Activated naive CD4-positive, alpha-beta T cell treated with anti-CD3 and anti-CD28 coated beads for 36 hours (primary cell): ENCODE results near the gene MRPL57. TPM values are rescaled to one million over a fixed set of nuclear protein-coding genes. Genes with fewer than 3 reads are reported as not detected.
"Not testable (repeated sequence)": the region's sequence is repeated elsewhere in the genome, so short reads cannot be mapped to it uniquely, and the experiment has no call there.

Source experiments
- CTCF ChIA-PET: fragments of 350-600 bp; sonication (Branson Sonifier 250); formaldehyde crosslinking; loops from one replicate; lab custom pipeline; 2021; ENCODE audit warnings: antibody characterized with exemption; lab: Charles Lee
- DNase-seq: peaks from one replicate; pipeline ENCODE4 v3.0.0-alpha.2; 2020
- H3K27ac Mint-ChIP-seq: one replicate; pipeline ENCODE4 v1.8.0; 2021; ENCODE audit warnings: mild to moderate bottlenecking, mixed read lengths
- H3K27me3 Mint-ChIP-seq: one replicate; pipeline ENCODE4 v1.8.0; 2021; ENCODE audit warnings: low read depth, mixed read lengths
- H3K36me3 Mint-ChIP-seq: one replicate; pipeline ENCODE4 v1.8.0; 2021; ENCODE audit warnings: low read depth, mixed read lengths
- H3K4me1 Mint-ChIP-seq: one replicate; pipeline ENCODE4 v1.8.0; 2021; ENCODE audit warnings: low read depth, mixed read lengths
- H3K4me3 Mint-ChIP-seq: one replicate; pipeline ENCODE4 v1.8.0; 2021; ENCODE audit warnings: mild to moderate bottlenecking, moderate library complexity, mixed read lengths
- H3K9me3 Mint-ChIP-seq: one replicate; pipeline ENCODE4 v1.8.0; 2021; ENCODE audit warnings: mixed read lengths
- intact Hi-C: fragments of 100-400 bp; cut with micrococcal nuclease; formaldehyde crosslinking; loops from one replicate; pipeline ENCODE4 v1.15.1; 2023
- total RNA-seq, 2 experiments: library from RNA; stranded (reverse); gene quantifications; one replicate each; pipeline ENCODE4 v1.2.3, GENCODE V29; 2021

The MRPL57 gene
- 10 to 100 TPM; 19.0 to 21.0 TPM for total RNA-seq

DNA sequence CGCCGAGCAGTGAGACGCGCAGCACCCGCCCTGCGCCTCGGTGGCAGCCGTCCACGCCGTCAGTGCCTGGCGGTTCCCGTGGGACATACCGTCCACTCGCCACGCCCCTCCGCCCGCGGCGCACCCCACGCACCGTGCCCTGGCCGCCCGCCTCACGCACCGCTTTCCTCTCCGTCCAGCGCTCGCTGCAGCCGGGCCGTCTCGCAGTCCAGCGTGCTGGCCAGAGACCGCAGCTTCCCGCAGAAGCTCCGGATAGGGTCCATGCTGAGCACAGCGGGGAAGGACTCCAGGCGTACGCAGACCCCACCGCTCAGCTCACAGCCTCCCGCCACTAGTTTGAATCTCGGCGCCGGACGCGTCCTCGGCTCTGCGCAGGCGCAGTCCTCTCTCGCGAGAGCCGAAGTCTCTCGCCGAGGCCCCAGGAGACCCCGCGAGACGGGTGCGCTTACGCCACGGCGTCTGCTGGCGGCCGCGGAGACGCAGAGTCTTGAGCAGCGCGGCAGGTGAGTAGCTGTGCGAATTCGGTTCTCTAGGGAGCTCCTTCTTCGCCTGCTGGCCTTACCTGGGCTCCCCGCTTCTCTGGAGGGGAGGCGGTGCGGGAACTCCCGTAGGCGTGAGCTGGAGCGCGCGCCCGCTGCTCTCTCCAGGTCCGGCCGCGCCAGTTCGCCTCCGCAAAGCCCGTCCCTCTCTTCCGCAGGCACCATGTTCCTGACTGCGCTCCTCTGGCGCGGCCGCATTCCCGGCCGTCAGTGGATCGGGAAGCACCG, at the start of gene MRPL57, which contains the start of gene SKA3:
Gene MRPL57, plus strand, starts transcription at position 444 of the 767 bp plus-strand sequence. Its CDS starts 259 bp downstream, at position 703.
Gene SKA3, minus strand, starts transcription at position 338 of the 767 bp plus-strand sequence. Its CDS starts 75 bp downstream, at position 263.
- Mint-ChIP-seq H3K27ac (peak within 1 kb of the TSS; percentile 97), H3K4me1 (peaks cover 24% of the 10 kb centered on the region), H3K27me3 (no peaks in the 10 kb centered on the region), H3K4me3 (peak within 1 kb of the TSS; percentile 99), H3K9me3 (no peaks in the 10 kb centered on the region), H3K36me3 (peaks cover 29% of the 10 kb centered on the region)
- DNase-seq, result peak; percentile 92
- CTCF ChIA-PET, result interaction anchor here (0.6 to 2.2 kb wide), 9 partner anchors 10 to 301 kb away, joined by 3 to 10 read pairs (median 4); no protein-coding TSS in a partner anchor
- intact Hi-C loops, result loop anchor here (1.0 to 5.0 kb wide), 12 partner anchors 122 to 1314 kb away; partner anchors contain the start of genes EEF1AKMT1, FGF9, IFT88 and IL17D

DNA sequence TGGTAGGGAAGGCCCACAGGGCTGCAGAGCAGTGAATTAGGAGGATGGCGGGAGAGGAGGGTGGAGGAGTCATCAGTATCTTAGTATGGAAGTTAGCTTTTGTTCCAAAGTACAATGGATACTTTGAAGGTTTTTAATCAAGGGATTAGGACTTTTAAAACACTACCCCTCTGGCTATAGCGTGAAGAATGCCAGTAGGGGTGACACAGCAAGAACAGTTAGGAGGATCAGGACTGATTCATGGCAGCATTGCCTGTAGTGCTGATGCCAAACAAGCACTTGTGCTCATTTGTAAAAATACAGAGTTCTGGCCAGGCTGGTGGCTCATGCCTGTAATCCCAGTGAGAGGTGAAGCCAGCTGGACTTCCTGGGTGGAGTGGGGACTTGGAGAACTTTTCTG, 46.3 kb upstream of the MRPL57 start:
- CTCF ChIA-PET, result interaction anchor here (0.8 kb wide), 1 partner anchor 18 kb away, joined by 5 read pairs; no protein-coding TSS in a partner anchor
- H3K9me3 Mint-ChIP-seq, result no peaks in the 10 kb centered on the region
- peaks cover 2% of the 10 kb centered on the region for H3K27me3 Mint-ChIP-seq
- H3K4me3 Mint-ChIP-seq, result no peak overlapping the region
- DNase-seq, result no peak
- no peaks in the 10 kb centered on the region for H3K36me3 Mint-ChIP-seq
- no peak overlapping the region for H3K27ac Mint-ChIP-seq
- intact Hi-C loops, result no loop called here
- H3K4me1 Mint-ChIP-seq, result no peaks in the 10 kb centered on the region

DNA sequence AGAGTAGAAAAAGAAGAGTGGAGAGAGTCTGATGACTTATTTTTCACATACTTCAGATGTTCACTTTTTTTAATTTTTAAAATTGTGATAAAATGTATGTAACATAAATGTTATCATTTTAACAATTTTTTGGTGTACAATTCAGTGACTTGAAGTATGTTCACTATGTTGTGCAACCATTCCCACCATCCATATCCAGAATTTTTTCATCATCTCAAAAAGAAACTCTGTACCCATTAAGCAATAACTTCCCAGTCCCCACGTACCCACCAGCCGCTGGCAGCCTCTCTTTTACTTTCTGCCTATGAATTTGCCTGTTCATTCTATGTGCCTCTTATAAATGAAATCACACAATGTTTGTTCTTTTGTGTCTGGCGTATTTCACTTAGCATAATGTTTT, 43.4 kb upstream of the MRPL57 start:
- Mint-ChIP-seq H3K4me1 (no peaks in the 10 kb centered on the region), H3K4me3 (no peak overlapping the region), H3K9me3 (no peaks in the 10 kb centered on the region), H3K36me3 (no peaks in the 10 kb centered on the region), H3K27ac (no peak overlapping the region), H3K27me3 (peaks cover 2% of the 10 kb centered on the region)
- CTCF ChIA-PET, result no interaction called here
- DNase-seq, result no peak
- intact Hi-C loops, result loop anchor here (1.0 kb wide), 1 partner anchor 190 kb away; no protein-coding TSS in a partner anchor

DNA sequence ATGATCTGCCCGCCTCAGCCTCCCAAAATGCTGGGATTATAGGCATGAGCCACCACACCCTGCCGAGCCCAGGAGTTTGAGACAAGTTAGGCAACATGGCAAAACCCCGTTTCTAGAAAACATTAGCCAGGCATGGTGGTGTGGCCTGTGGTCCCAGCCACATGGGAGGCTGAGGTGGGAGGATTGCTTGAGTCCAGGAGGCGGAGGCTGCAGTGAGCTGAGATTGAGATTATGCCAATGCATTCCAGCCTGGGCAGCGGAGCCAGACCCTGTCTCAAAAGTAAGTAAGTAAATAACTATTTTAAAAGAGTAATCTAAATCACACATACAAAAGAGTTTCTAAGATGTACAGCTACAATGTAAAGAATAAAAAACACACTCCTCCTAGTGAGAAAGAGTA, 42.0 kb upstream of the MRPL57 start:
- peaks cover 2% of the 10 kb centered on the region for H3K27me3 Mint-ChIP-seq
- CTCF ChIA-PET, result interaction anchor here (0.8 kb wide), 1 partner anchor 43 kb away, joined by 3 read pairs; no protein-coding TSS in a partner anchor
- H3K4me3 Mint-ChIP-seq, result no peak overlapping the region
- no peaks in the 10 kb centered on the region for H3K9me3 Mint-ChIP-seq
- intact Hi-C loops, result no loop called here
- no peak overlapping the region for H3K27ac Mint-ChIP-seq
- H3K36me3 Mint-ChIP-seq, result no peaks in the 10 kb centered on the region
- no peak for DNase-seq
- peaks cover under 1% of the 10 kb centered on the region for H3K4me1 Mint-ChIP-seq

DNA sequence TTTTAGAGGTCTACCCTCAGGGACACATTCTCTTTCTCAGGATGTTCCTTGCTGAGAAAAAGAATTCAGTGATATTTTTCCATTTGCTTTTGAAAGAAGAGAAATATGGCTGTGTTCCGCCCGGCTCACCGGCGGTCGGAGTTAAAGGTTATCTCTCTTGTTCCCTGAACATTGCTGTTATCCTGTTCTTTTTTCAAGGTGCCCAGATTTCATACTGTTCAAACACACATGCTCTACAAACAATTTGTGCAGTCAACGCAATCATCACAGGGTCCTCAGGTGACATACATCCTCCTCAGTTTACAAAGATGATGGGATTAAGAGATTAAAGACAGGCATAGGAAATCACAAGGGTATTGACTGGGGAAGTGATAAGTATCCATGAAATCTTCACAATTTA, 40.6 kb upstream of the MRPL57 start:
- H3K4me1 Mint-ChIP-seq, result not testable (repeated sequence)

DNA sequence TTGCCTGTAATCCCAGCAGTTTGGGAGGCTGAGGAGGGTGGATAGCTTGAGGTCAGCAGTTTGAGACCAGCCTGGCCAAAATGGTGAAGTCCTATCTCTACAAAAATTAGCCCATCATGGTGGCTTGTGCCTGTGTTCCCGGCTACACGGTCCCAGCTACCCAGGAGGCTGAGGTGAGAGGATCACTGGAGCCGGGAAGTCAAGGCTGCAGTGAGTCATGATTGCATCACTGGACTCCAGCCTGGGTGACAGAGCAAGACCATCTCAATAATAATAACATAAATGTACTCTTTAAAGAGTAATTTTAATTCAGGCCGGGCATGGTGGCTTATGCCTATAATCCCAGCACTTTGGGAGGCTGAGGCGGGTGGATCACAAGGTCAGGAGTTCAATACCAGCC, 38.8 kb upstream of the MRPL57 start:
- Mint-ChIP-seq H3K27ac (no peak overlapping the region), H3K9me3 (no peaks in the 10 kb centered on the region), H3K4me3 (no peak overlapping the region), H3K27me3 (peaks cover 2% of the 10 kb centered on the region), H3K4me1 (peaks cover 7% of the 10 kb centered on the region), H3K36me3 (peaks cover 13% of the 10 kb centered on the region)
- CTCF ChIA-PET, result no interaction called here
- intact Hi-C loops, result no loop called here
- DNase-seq, result no peak

More for the DNA sequence above, 40.6 kb upstream of the MRPL57 start:
- CTCF ChIA-PET, H3K36me3 Mint-ChIP-seq, DNase-seq, H3K9me3 Mint-ChIP-seq, H3K4me3 Mint-ChIP-seq, H3K27me3 Mint-ChIP-seq, H3K27ac Mint-ChIP-seq, intact Hi-C loops: not testable (repeated sequence)

DNA sequence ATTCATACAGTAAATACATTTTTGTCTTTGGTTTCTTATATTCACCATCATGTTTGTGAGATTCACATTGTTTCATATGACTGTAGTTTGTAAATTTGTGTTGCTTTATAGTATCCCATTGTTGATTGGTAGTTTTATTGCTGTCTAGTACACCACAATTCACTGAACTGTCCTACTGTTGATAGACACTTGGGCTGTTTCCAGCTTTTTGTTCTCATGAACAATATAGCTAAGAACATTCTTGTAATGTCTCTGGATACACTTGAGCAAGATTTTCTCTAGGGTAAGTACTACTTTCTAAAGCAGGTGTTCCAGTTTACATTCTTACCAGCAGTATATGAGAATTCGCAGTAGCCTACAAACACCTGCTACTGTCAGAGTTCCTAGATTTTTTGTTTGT, 37.9 kb upstream of the MRPL57 start:
- H3K4me3 Mint-ChIP-seq, result peak overlapping the region; percentile 56
- H3K27me3 Mint-ChIP-seq, result no peaks in the 10 kb centered on the region
- no peaks in the 10 kb centered on the region for H3K9me3 Mint-ChIP-seq
- no peak for DNase-seq
- intact Hi-C loops, result no loop called here
- no peak overlapping the region for H3K27ac Mint-ChIP-seq
- H3K4me1 Mint-ChIP-seq, result peaks cover 16% of the 10 kb centered on the region
- CTCF ChIA-PET, result no interaction called here
- peaks cover 21% of the 10 kb centered on the region for H3K36me3 Mint-ChIP-seq

DNA sequence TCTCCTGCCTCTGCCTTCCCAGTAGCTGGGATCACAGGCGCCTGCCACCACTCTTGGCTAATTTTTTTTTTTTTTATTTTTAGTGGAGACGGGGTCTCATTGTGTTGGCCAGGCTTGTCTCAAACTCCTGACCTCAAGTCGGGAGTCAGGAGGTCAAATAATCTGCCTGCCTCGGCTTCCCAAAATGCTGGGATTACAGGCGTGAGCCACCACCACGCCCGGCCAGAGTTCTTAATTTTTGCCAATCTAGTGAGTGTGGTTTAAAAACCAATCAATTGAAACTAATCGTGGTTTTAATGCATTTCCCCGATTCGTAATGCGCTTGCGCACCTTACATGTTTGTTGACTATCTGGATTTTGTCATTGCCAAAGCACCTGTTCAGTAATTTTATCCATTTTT, 37.1 kb upstream of the MRPL57 start:
- intact Hi-C loops, result no loop called here
- CTCF ChIA-PET, result no interaction called here
- Mint-ChIP-seq H3K27ac (peak overlapping the region; percentile 94), H3K27me3 (no peaks in the 10 kb centered on the region), H3K9me3 (no peaks in the 10 kb centered on the region), H3K36me3 (peaks cover 24% of the 10 kb centered on the region), H3K4me1 (peaks cover 21% of the 10 kb centered on the region), H3K4me3 (peak overlapping the region; percentile 89)
- no peak for DNase-seq

DNA sequence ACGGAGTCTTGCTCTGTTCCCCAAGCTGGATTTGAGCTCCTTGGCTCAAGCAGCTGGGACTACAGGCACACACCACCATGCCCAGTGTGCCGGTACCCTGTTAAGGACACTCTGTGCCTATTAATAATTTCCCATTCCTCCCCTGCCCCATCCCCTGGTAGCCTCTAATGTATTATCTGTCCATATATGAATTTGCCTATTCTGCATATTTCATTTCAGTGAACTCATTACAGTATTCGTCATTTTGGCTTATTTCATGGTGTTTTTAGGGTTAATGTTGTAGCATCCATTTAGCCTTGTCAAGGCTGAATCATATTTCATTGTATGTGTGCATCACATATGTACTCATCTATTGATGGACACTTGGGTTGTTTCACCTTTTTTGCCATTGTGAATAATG, 33.7 kb upstream of the MRPL57 start:
- intact Hi-C loops, result no loop called here
- H3K27ac Mint-ChIP-seq, result peak overlapping the region; percentile 62
- CTCF ChIA-PET, result interaction anchor here (0.5 to 0.6 kb wide), 2 partner anchors 38 to 239 kb away, joined by 3 read pairs; no protein-coding TSS in a partner anchor
- no peaks in the 10 kb centered on the region for H3K27me3 Mint-ChIP-seq
- H3K9me3 Mint-ChIP-seq, result no peaks in the 10 kb centered on the region
- H3K4me3 Mint-ChIP-seq, result peak overlapping the region; percentile 54
- H3K36me3 Mint-ChIP-seq, result peaks cover 32% of the 10 kb centered on the region
- DNase-seq, result no peak
- peaks cover 33% of the 10 kb centered on the region for H3K4me1 Mint-ChIP-seq

DNA sequence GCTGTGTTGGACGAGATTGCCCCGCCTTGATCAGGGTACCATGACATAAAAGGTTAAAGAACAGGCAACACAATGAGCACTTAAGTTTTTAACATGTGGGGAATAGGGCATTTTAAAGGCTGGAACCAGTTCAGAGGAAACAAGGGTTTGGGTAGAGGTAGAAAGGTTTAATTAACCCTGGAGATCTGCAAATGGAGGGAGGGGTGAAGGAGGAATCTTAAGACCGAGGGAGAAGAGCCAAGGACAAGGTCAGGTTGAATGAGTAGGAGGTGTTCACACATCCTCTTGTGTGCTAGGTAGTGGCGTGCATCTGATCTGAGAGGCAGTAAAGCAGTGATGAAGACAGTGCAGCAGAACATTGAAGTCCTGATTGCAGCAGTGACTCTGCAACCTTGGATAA, 28.6 kb upstream of the MRPL57 start:
- Mint-ChIP-seq H3K9me3 (no peaks in the 10 kb centered on the region), H3K27me3 (no peaks in the 10 kb centered on the region), H3K27ac (peak overlapping the region; percentile 33), H3K4me3 (no peak overlapping the region), H3K36me3 (peaks cover 22% of the 10 kb centered on the region), H3K4me1 (peaks cover 42% of the 10 kb centered on the region)
- DNase-seq, result no peak
- CTCF ChIA-PET, result no interaction called here
- intact Hi-C loops, result no loop called here

DNA sequence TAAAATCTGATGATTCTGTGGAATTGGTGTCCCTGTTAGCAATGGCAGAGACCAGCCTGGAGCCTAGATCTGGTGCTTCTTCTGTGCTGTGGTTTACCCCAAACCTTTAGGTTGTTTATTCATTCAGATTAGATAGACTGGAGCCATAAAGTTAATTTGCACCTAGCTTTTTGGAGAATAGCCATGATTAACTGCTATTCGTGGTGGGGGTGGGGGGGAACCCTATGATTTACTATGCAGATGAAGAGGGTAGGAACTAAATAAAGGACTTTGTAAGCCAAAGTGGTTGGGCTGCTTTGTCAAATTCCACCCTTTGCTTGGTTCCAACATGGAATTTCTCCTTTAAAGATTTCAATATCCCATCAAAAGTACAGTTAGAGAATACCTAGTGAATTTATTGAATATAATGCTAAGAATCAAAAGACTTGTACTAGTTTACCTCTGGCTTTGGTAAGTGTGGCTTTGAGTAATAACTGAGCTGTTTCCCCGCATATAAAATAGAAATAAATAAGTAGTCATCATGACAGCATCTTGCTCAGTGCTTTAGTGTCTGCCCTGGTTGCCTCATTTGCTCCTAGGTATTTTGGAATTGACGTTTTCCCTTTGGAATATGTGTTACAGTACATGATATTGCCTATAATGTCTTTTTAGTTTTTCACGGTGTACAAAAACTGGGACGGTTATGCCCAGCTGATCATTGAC, 27.8 kb upstream of the MRPL57 start:
- H3K4me1 Mint-ChIP-seq, result peaks cover 33% of the 10 kb centered on the region
- H3K36me3 Mint-ChIP-seq, result peaks cover 14% of the 10 kb centered on the region
- no peak for DNase-seq
- intact Hi-C loops, result no loop called here
- no peaks in the 10 kb centered on the region for H3K9me3 Mint-ChIP-seq
- no peak overlapping the region for H3K4me3 Mint-ChIP-seq
- peak overlapping the region; percentile 24 for H3K27ac Mint-ChIP-seq
- no peaks in the 10 kb centered on the region for H3K27me3 Mint-ChIP-seq
- CTCF ChIA-PET, result no interaction called here

DNA sequence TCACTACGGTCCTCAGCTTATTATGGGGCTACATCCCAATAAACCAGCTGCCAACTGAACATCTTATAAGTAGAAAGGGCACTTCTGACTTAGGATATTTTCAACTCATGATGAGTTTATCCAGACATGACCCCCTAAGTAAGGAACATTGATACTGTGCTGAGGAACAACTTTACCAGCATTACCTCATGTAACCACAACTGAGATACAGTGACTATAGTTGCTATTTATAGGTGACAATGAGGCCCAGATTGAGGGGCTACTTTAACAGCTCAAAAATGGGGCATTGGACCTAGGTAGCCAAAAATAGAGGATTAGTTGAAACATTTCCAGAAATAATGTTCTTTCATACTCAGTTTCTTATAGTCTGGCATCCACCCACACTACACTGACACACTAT, 26.9 kb upstream of the MRPL57 start:
- H3K36me3 Mint-ChIP-seq, result peaks cover 12% of the 10 kb centered on the region
- DNase-seq, result no peak
- H3K4me3 Mint-ChIP-seq, result no peak overlapping the region
- peaks cover 28% of the 10 kb centered on the region for H3K4me1 Mint-ChIP-seq
- no peaks in the 10 kb centered on the region for H3K9me3 Mint-ChIP-seq
- H3K27ac Mint-ChIP-seq, result peak overlapping the region; percentile 34
- no peaks in the 10 kb centered on the region for H3K27me3 Mint-ChIP-seq
- CTCF ChIA-PET, result no interaction called here
- intact Hi-C loops, result no loop called here
